ENCODE results near the gene NHEJ1.

NHEJ1 gene

DNA sequence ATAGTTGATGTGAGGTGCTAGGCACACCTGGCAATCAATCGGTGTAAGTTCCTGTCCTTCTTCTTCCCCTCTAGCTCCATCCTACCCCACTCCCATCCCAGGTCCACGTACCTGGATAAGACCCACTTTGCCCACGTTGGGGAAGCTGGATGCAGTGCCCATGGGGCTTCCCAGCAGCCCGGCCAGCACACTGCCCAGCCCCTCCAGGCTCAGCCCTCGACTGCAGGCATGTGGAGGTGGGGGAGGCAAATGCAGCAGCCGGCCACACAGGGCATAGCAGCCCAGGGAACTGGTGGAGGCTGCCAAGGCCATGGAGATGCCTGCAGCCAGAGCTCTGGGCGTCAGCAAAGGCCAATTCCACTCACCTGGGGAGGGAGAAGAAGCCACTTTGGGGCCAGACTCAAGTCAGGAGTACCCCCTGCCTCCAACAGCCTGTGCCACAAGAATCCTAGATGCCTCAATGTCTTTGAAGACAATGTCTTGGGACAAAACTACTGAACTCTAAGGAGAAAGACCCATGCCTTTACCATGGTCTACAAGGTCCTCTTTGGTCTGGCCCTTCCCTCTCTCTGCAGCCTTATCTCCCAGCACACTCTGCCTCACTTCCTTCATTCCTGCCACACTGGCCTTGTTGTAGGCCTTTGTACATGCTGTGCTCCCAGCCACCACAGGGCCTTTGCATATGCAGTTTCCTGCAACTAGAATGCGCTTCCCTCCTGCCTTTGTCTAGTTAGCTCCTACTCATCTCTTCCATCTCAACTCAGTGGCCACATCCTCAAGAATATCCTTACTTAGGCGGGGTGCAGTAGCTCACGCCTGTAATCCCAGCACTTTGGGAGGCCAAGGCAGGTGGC is 4.7 kb upstream of the NHEJ1 start:
- FAIRE-seq: no peak

- FAIRE-seq: no peak
These were observed 2.5 kb upstream of the NHEJ1 start for GRCh38 chr2:219163156-219163555.

GRCh38 chr2:219161097-219161496 is 482 bp upstream of the NHEJ1 start:
- FAIRE-seq: no peak

GRCh38 chr2:219159771-219160185 is 837 bp downstream of the NHEJ1 start:
- no peak for FAIRE-seq

GRCh38 chr2:219158586-219158985 is 2.0 kb downstream of the NHEJ1 start:
- FAIRE-seq: no peak

- no peak for FAIRE-seq
These were observed 2.6 kb downstream of the NHEJ1 start for GRCh38 chr2:219158025-219158424.

DNA sequence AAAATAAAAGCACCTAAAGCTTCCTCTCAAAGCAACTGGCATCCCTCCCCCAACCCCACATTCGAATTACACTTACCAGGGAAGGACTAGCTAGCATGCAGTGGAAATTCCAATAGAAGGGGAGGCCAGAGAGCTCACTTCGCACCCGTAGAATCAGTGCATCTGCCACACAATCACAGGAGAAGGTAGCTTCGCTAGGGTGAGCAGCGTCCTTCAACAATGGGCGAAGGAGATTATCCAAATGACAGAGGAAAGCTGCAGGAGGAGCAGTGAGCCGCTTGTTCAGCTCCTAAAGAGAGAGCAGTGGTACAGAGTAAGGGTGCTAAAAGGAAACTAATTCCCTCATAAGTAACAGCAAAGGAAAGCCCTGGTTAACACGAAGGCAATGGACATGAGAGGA is 3.2 kb downstream of the NHEJ1 start:
- FAIRE-seq: no peak

DNA sequence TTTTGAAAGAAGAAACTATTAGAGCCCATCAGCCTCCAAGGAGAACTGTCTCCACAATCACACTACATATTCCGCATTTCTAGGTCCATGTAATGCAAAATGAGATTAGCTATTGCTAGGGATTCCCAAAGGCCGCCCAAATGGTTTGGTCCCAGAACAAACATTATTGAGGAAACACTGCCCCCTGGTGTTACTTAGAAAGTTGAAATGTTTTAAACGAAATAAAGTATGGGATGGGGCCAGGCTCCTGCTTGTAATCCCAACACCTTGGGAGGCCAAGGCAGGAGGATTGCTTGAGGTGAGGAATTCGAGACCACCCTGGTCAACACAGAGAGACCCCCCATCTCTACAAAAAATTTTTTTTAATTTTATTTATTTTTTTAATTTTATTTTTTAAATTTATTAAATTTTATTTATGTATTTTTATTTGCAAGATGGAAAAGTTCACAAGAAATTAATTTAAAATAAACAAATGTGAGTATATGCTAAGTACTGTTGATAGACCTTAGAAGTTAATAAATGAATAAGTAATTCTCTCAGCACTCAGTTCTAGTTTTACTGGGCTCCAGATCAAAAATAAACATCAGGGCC is 5.5 kb downstream of the NHEJ1 start:
- peak; percentile 13 for FAIRE-seq

DNA sequence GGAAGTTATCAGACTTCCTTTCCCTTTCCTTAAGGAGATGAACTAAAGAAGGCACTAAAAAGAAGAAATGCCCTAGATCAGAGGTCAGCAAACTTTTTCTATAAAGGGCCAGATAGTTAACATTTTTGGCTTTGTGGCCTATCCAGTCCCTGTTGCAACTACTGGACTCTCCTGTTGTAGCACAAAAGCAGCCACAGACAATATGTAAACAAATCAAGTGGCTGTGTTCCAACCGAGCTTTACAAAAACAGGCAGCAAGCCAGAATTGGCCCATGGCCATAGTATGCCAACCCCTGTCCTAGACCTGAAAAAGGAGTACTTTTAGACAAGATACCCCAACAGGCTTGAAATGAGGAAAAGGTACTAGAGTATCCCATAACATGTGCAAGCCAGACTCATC is 10.9 kb downstream of the NHEJ1 start:
- FAIRE-seq: no peak

- no peak for FAIRE-seq
These were observed 18.3 kb downstream of the NHEJ1 start for GRCh38 chr2:219142329-219142728.

DNA sequence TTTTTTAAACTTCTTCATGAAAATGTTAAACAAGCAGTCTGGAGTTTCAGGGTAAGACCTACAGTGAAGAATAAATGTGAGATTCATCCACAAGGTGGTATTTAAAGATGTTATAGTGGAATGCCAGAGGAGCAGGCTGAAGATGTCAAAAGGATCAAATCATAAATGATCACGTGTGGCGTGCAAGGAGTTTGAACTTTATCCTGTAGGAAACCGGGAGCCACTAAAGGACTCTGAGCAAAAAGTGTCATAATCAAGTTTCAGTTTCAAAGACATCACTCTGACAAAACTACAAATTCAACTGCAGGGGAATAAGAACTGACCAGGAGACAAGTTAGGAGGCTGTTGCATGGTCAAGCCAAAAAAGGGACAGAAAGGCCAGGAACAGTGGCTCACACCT is 19.9 kb downstream of the NHEJ1 start:
- FAIRE-seq: no peak

- no peak for FAIRE-seq
These were observed 26.6 kb downstream of the NHEJ1 start for GRCh38 chr2:219133976-219134375.

DNA sequence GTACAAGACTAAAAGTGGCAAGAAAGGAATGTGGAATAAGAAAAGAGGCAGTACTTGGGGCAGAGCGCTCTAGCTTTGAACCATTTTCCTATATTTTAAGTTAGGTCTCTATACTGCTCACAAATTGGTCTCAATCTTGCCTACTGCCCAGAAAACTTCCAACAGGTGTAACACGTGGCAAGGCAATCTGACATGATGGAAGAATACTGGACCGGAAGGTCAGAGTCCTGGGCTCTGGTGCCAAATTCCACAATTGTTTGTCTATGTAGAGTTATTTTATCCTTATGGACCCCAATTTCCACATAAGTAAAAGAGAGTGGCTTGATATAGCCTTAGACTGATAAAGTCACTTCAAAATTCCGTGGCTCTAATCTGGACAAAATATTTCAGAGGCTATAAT is 28.9 kb downstream of the NHEJ1 start:
- FAIRE-seq: no peak

GRCh38 chr2:219131327-219131726 is 29.3 kb downstream of the NHEJ1 start:
- no peak for FAIRE-seq

DNA sequence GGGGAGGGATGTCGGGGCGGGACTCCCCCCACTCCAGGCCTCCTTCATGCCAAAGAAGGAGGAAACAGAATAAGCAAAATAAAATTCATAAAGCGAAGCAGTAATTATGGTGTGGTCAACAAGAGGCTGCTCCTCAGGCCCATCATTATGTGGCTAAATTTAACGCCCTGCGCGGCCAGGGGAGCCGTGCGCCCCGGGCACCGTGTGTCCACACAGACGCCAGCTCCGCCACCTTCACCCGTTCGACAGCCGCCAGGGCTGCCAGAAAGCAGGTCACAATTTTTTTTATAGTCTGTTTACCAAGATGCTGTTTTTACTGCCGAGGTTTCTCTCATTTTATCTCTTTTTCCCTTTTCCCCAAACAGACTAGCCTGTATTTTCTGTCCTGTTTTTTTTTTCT is 31.0 kb downstream of the NHEJ1 start:
- no peak for FAIRE-seq

DNA sequence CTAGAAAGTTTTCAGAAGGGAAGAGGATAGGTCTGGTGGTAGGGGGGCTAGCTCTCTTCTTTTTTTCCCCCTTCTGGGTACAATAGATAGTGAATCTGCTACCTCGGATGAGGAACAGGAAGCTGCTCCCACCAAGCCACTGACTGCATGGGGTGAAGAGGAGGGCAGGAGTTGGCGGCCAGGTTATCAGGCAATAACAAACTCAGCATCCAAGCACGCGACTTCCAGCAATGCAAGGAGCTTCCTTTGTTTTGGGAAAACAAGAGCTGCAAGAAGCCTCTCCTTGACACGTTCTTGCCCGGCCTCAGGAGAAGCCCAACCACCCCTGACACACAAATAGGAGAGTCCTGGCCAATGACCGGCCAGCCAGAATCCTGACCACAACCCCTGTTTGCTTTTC is 32.2 kb downstream of the NHEJ1 start:
- FAIRE-seq: no peak

DNA sequence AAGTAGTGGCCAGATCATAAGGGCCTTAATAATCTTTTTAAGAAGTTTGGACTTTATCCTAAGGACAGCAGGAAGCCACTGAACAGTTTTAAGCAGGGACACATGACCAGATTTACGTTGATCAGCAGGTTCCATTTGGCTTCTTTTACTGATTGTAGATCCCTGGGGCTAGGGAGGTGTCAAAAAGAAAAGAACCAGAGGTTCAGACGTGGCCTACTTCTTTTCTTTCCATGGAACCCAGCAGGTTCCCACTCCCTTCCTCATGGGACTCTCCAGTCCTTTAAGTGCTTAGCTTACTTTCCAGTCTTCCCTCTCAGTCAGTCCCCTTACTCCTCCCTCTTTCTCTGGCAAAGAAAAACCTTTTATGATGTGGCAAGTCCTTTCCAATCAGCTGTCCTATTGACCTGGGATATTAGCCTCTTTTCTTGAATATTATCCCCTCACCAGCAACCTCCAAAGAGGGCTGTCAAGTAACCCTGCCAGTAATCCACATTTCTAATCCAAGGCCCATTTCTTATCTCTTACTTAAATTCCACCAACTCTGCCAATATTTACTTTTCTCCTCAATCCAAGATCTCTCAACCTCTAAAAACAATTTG is 33.5 kb downstream of the NHEJ1 start:
- no peak for FAIRE-seq

DNA sequence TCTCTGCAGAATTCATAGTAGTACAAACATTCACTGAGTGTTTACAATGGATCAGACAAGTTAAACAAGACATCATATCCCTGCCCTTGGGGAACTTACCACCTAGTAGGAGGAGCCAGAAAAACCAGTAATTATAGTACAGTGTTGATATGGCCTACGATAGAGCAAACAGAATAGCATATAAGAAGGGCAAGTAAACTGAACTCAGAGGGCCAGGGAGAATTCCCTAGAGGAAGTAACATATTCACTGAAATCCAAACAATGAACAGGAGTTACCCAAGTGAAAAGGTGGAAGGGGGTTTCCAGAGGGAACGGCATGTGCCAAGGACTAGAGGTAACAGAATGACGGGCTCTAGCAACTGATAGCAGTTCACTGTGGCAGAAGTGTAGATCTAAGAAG is 34.1 kb downstream of the NHEJ1 start:
- FAIRE-seq: no peak

DNA sequence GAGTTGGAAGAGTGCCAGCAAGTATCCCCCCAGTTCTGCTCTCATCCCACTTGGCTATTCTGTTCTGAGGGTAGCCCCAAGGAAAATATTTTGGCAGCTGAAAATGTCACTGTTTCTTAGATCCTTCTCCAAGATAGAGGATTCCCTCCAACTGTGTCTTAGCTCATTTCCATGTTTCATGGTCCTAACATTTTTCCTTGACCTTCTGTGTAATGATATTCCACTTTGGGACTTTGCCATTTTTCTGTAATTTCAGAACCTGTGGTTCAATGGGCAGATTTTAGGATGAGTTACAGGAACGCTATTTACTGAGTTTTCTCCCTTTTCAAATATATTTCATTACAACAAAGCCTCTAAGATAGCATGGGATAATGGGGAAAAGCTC is 34.7 kb downstream of the NHEJ1 start:
- FAIRE-seq: no peak

GRCh38 chr2:219125225-219125885 is 35.3 kb downstream of the NHEJ1 start:
- no peak for FAIRE-seq

GRCh38 chr2:219124381-219125110 is 36.1 kb downstream of the NHEJ1 start:
- FAIRE-seq: no peak

GRCh38 chr2:219123356-219124135 is 37.1 kb downstream of the NHEJ1 start:
- FAIRE-seq: no peak

Measured in TTC549 (cell line).